HepG2 (cell line): ENCODE measurements around the gene SYCE3. TPM values are rescaled to one million over a fixed set of nuclear protein-coding genes. Genes with fewer than 3 reads are reported as not detected.

Source experiments
- ATAC-seq: fragments of 200-7000 bp; cut with Tn5 transposase; 3 replicates; pipeline ENCODE4 v1.9.1; 2020; ENCODE audit warnings: mild to moderate bottlenecking, moderate library complexity
- BruUV-seq: library from RNA; stranded (reverse); fragments of 400-500 nt; replicated peaks from 2 replicates; lab custom pipeline; 2021; lab: Mats Ljungman, UMichigan
- CTCF ChIA-PET: fragments of 300-600 bp; formaldehyde crosslinking; extraction: SDS; loops from one replicate; lab custom pipeline; 2021; ENCODE audit warnings: low total read pairs, inconsistent platforms, low intra/inter-chr PET ratio; lab: Yijun Ruan, JAX
- POLR2A ChIA-PET: fragments of 350-600 bp; sonication (Branson Sonifier 250); formaldehyde crosslinking; loops from one replicate; lab custom pipeline; 2020; ENCODE audit warnings: antibody characterized with exemption, inconsistent platforms; lab: Yijun Ruan, JAX
- DNase-seq: peaks from one replicate; pipeline ENCODE4 v3.0.0-alpha.2; 2015; ENCODE audit warnings: low spot score
- FAIRE-seq: peaks from 3 replicates; lab custom pipeline; 2011; peaks lifted over from hg19 to GRCh38; lab: Jason Lieb, UNC
- H2AFZ ChIP-seq: one replicate; pipeline ENCODE4 v1.6.1; 2011; ENCODE audit warnings: low read length, inconsistent platforms
- H3K27ac ChIP-seq: fragments of 300-600 bp; 3 replicates; pipeline ENCODE4 v1.8.0; 2011; ENCODE audit warnings: mixed run types, mild to moderate bottlenecking, mixed read lengths, low read length, inconsistent platforms; ENCODE audit not compliant: insufficient read depth; ENCODE audit errors: extremely low read length
- H3K27me3 ChIP-seq, 2 experiments: fragments of 200-600 bp in 1 of 2; 2 replicates in 1 of 2; 3 replicates in 1 of 2; pipeline versions ENCODE4 v1.6.0 to v1.8.0; 2011; ENCODE audit warnings: low read length in 2 of 2, mild to moderate bottlenecking in 2 of 2, moderate library complexity in 2 of 2, inconsistent platforms in 1 of 2; ENCODE audit not compliant: insufficient read depth in 2 of 2, control insufficient read depth in 1 of 2
- H3K36me3 ChIP-seq, 2 experiments: fragments of 200-600 bp in 1 of 2; replicated peaks in 1 of 2; 2 replicates in 1 of 2; 3 replicates in 1 of 2; pipeline versions ENCODE4 v1.5.1 to v1.8.0; 2011; ENCODE audit warnings: low read length in 2 of 2, inconsistent platforms in 1 of 2; ENCODE audit not compliant: insufficient read depth in 2 of 2, control insufficient read depth in 1 of 2
- H3K4me1 ChIP-seq: 2 replicates; pipeline ENCODE4 v1.5.1; 2012; ENCODE audit warnings: low read length, inconsistent platforms; ENCODE audit not compliant: insufficient read depth
- H3K4me2 ChIP-seq: 2 replicates; pipeline ENCODE4 v1.6.0; 2011; ENCODE audit warnings: low read depth, low read length, inconsistent platforms
- H3K4me3 ChIP-seq, 3 experiments: fragments of 200-600 bp in 1 of 3; sonication (generic), shearing (Covaris generic) in 1 of 3; replicated peaks in 1 of 3; 2 replicates each; pipeline ENCODE4 v1.5.1; 2011 to 2016; ENCODE audit warnings: low read length in 3 of 3, inconsistent platforms in 2 of 3, low read depth in 2 of 3, mild to moderate bottlenecking in 2 of 3, control low read depth in 1 of 3, mixed read lengths in 1 of 3; ENCODE audit not compliant: insufficient read depth in 1 of 3
- H3K79me2 ChIP-seq: one replicate; pipeline ENCODE4 v1.6.1; 2011; ENCODE audit warnings: low read length, inconsistent platforms; ENCODE audit not compliant: insufficient read depth
- H3K9ac ChIP-seq: 2 replicates; pipeline ENCODE4 v1.6.0; 2011; ENCODE audit warnings: mild to moderate bottlenecking, low read depth, low read length, inconsistent platforms; ENCODE audit not compliant: insufficient read depth
- H3K9me3 ChIP-seq: 2 replicates; pipeline ENCODE4 v1.5.1; 2012; ENCODE audit warnings: mild to moderate bottlenecking, low read length
- H4K20me1 ChIP-seq: 2 replicates; pipeline ENCODE4 v1.6.0; 2011; ENCODE audit warnings: inconsistent platforms, mild to moderate bottlenecking, low read length, moderate library complexity; ENCODE audit not compliant: insufficient read depth
- AHDC1 ChIP-seq: sonication (generic); formaldehyde crosslinking; IDR thresholded peaks from 2 replicates; pipeline ENCODE4 v1.5.1; 2020; ENCODE audit warnings: mild to moderate bottlenecking, missing genetic modification reagents, borderline replicate concordance
- DDIT3 ChIP-seq: sonication (generic); formaldehyde crosslinking; IDR thresholded peaks from 2 replicates; pipeline ENCODE4 v1.4.0; 2020; ENCODE audit warnings: mild to moderate bottlenecking, missing genetic modification reagents
- FOSL2 ChIP-seq: sonication (generic); formaldehyde crosslinking; IDR thresholded peaks from 2 replicates; pipeline ENCODE4 v1.4.0; 2020; ENCODE audit warnings: missing genetic modification reagents
- HHEX ChIP-seq: IDR thresholded peaks from 2 replicates; pipeline ENCODE4 v1.6.1; 2016; ENCODE audit warnings: control low read depth
- KLF9 ChIP-seq: IDR thresholded peaks from 2 replicates; pipeline ENCODE4 v1.6.1; 2016; ENCODE audit warnings: low read depth
- RELA ChIP-seq: sonication (generic); formaldehyde crosslinking; IDR thresholded peaks from 2 replicates; pipeline ENCODE4 v1.4.0; 2020; ENCODE audit warnings: missing genetic modification reagents
- SUZ12 ChIP-seq: fragments of 150-350 bp; IDR thresholded peaks from 2 replicates; pipeline ENCODE4 v1.6.1; 2014; ENCODE audit warnings: low read depth, low read length
- TBP ChIP-seq: sonication (generic); formaldehyde crosslinking; IDR thresholded peaks from 2 replicates; pipeline ENCODE4 v1.5.0; 2020; ENCODE audit warnings: missing genetic modification reagents
- TOE1 ChIP-seq: sonication (generic); formaldehyde crosslinking; IDR thresholded peaks from 2 replicates; pipeline ENCODE4 v1.4.0; 2020; ENCODE audit warnings: mild to moderate bottlenecking, missing genetic modification reagents
- ZBED4 ChIP-seq: sonication (generic); formaldehyde crosslinking; IDR thresholded peaks from 2 replicates; pipeline ENCODE4 v1.4.0; 2020; ENCODE audit warnings: missing genetic modification reagents, borderline replicate concordance
- ZFAT ChIP-seq: sonication (generic); formaldehyde crosslinking; conservative IDR thresholded peaks from 2 replicates; pipeline ENCODE4 v1.8.1; 2023; ENCODE audit warnings: missing genetic modification reagents, inconsistent platforms
- ZNF547 ChIP-seq: sonication (generic); formaldehyde crosslinking; IDR thresholded peaks from 2 replicates; pipeline ENCODE4 v1.5.1; 2020; ENCODE audit warnings: mild to moderate bottlenecking, missing genetic modification reagents
- ZNF766 ChIP-seq: sonication (generic); formaldehyde crosslinking; IDR thresholded peaks from 2 replicates; pipeline ENCODE4 v1.5.0; 2020; ENCODE audit warnings: missing genetic modification reagents, borderline replicate concordance
- WGBS: methylation state at CpG from one replicate; pipeline ENCODE4 v1.1.6; 2017; ENCODE audit warnings: low lambda C conversion rate; 5-methylcytosine and 5-hydroxymethylcytosine counted together
- in situ Hi-C: cut with HindIII; loops from 2 replicates; pipeline ENCODE4 v1.10.0; 2017; ENCODE audit warnings: low pct_unique_long_range_greater_than_20kb; ENCODE audit not compliant: extremely low pct_ligation_motif_present
- intact Hi-C: fragments of 100-400 bp; cut with micrococcal nuclease; formaldehyde crosslinking; loops from one replicate; pipeline ENCODE4 v1.10.0; 2022; ENCODE audit not compliant: unreplicated experiment
- polyA plus RNA-seq, 8 experiments: library from polyadenylated mRNA; depleted of rRNA in 3 of 8; stranded (reverse) in 7 of 8; unstranded in 1 of 8; fragments of >200 nt; fragmentation: Illumina TruSeq in 4 of 8; extraction: Trizol in 4 of 8; gene quantifications; 2 replicates each; pipeline versions ENCODE4 v1.2.1 to v1.2.3, GENCODE V29; 2011 to 2016; ENCODE audit warnings: low read depth in 4 of 8, missing spikeins in 1 of 8, mixed read lengths in 1 of 8; ENCODE audit not compliant: insufficient read depth in 1 of 8
- total RNA-seq, 5 experiments: library from RNA; depleted of rRNA; stranded (reverse); fragments of >200 nt; fragmentation: Illumina TruSeq; extraction: Trizol; gene quantifications; 2 replicates each; pipeline ENCODE4 v1.2.3, GENCODE V29; 2016; ENCODE audit warnings: low read depth in 1 of 5

SYCE3 gene
- total and polyA plus RNA-seq, 2 of the 13 experiments (the other 11 are each of a cell fraction or from before 2014, with no cell fraction given) = not detected

- H2AFZ ChIP-seq = no peak overlapping the region
- CTCF ChIA-PET = interaction anchor here (1.2 kb wide), 1 partner anchor 34 kb away, joined by 3 read pairs; no protein-coding TSS in a partner anchor
- DNase-seq (no peak), FAIRE-seq (no peak), ATAC-seq (no peak)
- peaks cover 38% of the 10 kb centered on the region for H3K4me1 ChIP-seq
- POLR2A ChIA-PET = interaction anchor here (1.7 to 2.2 kb wide), 2 partner anchors 9 to 17 kb away, joined by 5 to 8 read pairs; partner anchors contain the start of gene SCO2
- H3K79me2 ChIP-seq = no peaks in the 10 kb centered on the region
- H3K9me3 ChIP-seq = no peaks in the 10 kb centered on the region
- no peak overlapping the region for H3K9ac ChIP-seq
- no peak overlapping the region for H3K4me3 ChIP-seq
- H3K27me3 ChIP-seq = peaks cover 2 to 26% of the 10 kb centered on the region in 2 experiments
- no peak overlapping the region for H3K4me2 ChIP-seq
- BruUV-seq = no TSS peak
- no peaks in the 10 kb centered on the region for H4K20me1 ChIP-seq
- intact Hi-C loops (no loop called here), in situ Hi-C loops (no loop called here)
- WGBS = 88% methylated on average over 19 of the region's 19 CpGs
- no peaks in the 10 kb centered on the region for H3K36me3 ChIP-seq
- H3K27ac ChIP-seq = no peak overlapping the region
- TF ChIP-seq DDIT3 (CRISPR knock-in tag) = no peak
- TF ChIP-seq TOE1 (CRISPR knock-in tag) = no peak
- TF ChIP-seq ZNF766 = no peak
- no peak for TF ChIP-seq AHDC1 (CRISPR knock-in tag)
- TF ChIP-seq SUZ12 = no peak
- no peak for TF ChIP-seq RELA (CRISPR knock-in tag)
- no peak for TF ChIP-seq ZBED4
- no peak for TF ChIP-seq TBP (CRISPR knock-in tag)
- no peak for TF ChIP-seq KLF9 (CRISPR knock-in tag)
- no peak for TF ChIP-seq ZNF547 (CRISPR knock-in tag)
- TF ChIP-seq ZFAT (CRISPR knock-in tag) = no peak
- no peak for TF ChIP-seq FOSL2 (CRISPR knock-in tag)
- no peak for TF ChIP-seq HHEX (CRISPR knock-in tag)
These were observed 20.2 kb downstream of the SYCE3 start for GRCh38 chr22:50542416-50542927.
